B cell (primary cell): ENCODE data around the gene HMGN5. TPM values are rescaled to one million over a fixed set of nuclear protein-coding genes. Genes with fewer than 3 reads are reported as not detected.

Source experiments
- ATAC-seq: fragments of 200-7000 bp; cut with Tn5 transposase; one replicate; pipeline ENCODE4 v1.10.0; 2021; ENCODE audit warnings: low read depth, mild to moderate bottlenecking, moderate number of reproducible peaks, moderate library complexity
- CTCF ChIA-PET: fragments of 350-600 bp; sonication (Branson Sonifier 250); formaldehyde crosslinking; loops from one replicate; lab custom pipeline; 2021; ENCODE audit warnings: antibody characterized with exemption, inconsistent platforms; lab: Charles Lee
- POLR2A ChIA-PET: fragments of 350-600 bp; sonication (Branson Sonifier 250); formaldehyde crosslinking; loops from one replicate; lab custom pipeline; 2021; ENCODE audit warnings: antibody characterized with exemption; lab: Charles Lee
- DNase-seq: peaks from one replicate; pipeline ENCODE4 v3.0.0; 2013
- H2AFZ ChIP-seq: 2 replicates; pipeline ENCODE4 v1.6.1; 2012; ENCODE audit warnings: mild to moderate bottlenecking, low read depth, low read length; ENCODE audit not compliant: insufficient read depth, poor library complexity, severe bottlenecking
- H3K27ac ChIP-seq, 2 donors: 1 replicate in 1 of 2; 2 replicates in 1 of 2; pipeline ENCODE4 v1.5.1; 2012 to 2013; ENCODE audit warnings: low read length in 2 of 2, mild to moderate bottlenecking in 2 of 2, moderate library complexity in 1 of 2
- H3K27me3 ChIP-seq, 4 experiments: fragments of 200-600 bp in 1 of 4; sonication (generic) in 1 of 4; replicated peaks in 1 of 4; 1 replicate in 2 of 4; 2 replicates in 2 of 4; pipeline versions ENCODE4 v1.6.1 to v1.7.0; 2013 to 2016; ENCODE audit warnings: low read length in 3 of 4, mild to moderate bottlenecking in 2 of 4, mixed read lengths in 1 of 4, moderate library complexity in 1 of 4; ENCODE audit not compliant: insufficient read depth in 4 of 4, control insufficient read depth in 3 of 4; ENCODE audit errors: control extremely low read depth in 1 of 4
- H3K36me3 ChIP-seq, 2 experiments: replicated peaks in 1 of 2; 1 replicate in 1 of 2; 2 replicates in 1 of 2; pipeline versions ENCODE4 v1.6.1 to v1.7.1; 2013; ENCODE audit warnings: low read length in 1 of 2; ENCODE audit not compliant: insufficient read depth in 2 of 2, control insufficient read depth in 1 of 2; ENCODE audit errors: control extremely low read depth in 1 of 2, extremely low read depth in 1 of 2
- H3K4me1 ChIP-seq, 2 donors: fragments of 200-600 bp in 1 of 2; sonication (generic) in 1 of 2; 1 replicate in 1 of 2; 2 replicates in 1 of 2; pipeline versions ENCODE4 v1.5.1 to v1.6.1; 2013 to 2017; ENCODE audit warnings: low read length in 2 of 2; ENCODE audit not compliant: control insufficient read depth in 2 of 2, insufficient read depth in 2 of 2
- H3K4me2 ChIP-seq: replicated peaks from 2 replicates; pipeline ENCODE3; 2012; ENCODE audit warnings: mild to moderate bottlenecking, low read depth, low read length; ENCODE audit not compliant: poor library complexity, severe bottlenecking
- H3K4me3 ChIP-seq, 5 experiments: fragments of 200-600 bp in 1 of 5; sonication (generic) in 1 of 5; 1 replicate in 3 of 5; 2 replicates in 2 of 5; pipeline versions ENCODE4 v1.5.1 to v1.7.0; 2011 to 2016; ENCODE audit warnings: low read length in 4 of 5, mild to moderate bottlenecking in 4 of 5, low read depth in 2 of 5, control low read depth in 1 of 5, moderate library complexity in 1 of 5; ENCODE audit not compliant: insufficient read depth in 1 of 5; ENCODE audit errors: control extremely low read depth in 1 of 5, extremely low read depth in 1 of 5
- H3K79me2 ChIP-seq: fragments of 200-600 bp; sonication (generic); one replicate; pipeline ENCODE4 v1.6.0; 2016; ENCODE audit warnings: low read length; ENCODE audit not compliant: control insufficient read depth, insufficient read depth
- H3K9ac ChIP-seq: fragments of 200-600 bp; sonication (generic); 2 replicates; pipeline ENCODE4 v1.6.1; 2017; ENCODE audit warnings: mild to moderate bottlenecking, low read length, moderate library complexity
- H3K9me3 ChIP-seq, 3 donors: one replicate each; pipeline versions ENCODE4 v1.6.1 to v1.7.1; 2013; ENCODE audit warnings: low read length in 2 of 3; ENCODE audit not compliant: control insufficient read depth in 2 of 3, insufficient read depth in 1 of 3; ENCODE audit errors: control extremely low read depth in 1 of 3
- H4K20me1 ChIP-seq: 2 replicates; pipeline ENCODE4 v1.6.0; 2012; ENCODE audit warnings: mild to moderate bottlenecking, low read length; ENCODE audit not compliant: insufficient read depth, control insufficient read depth, poor library complexity, severe bottlenecking
- H3K27ac Mint-ChIP-seq: one replicate; pipeline ENCODE4 v1.8.0; 2021; ENCODE audit warnings: mixed read lengths
- H3K27me3 Mint-ChIP-seq: one replicate; pipeline ENCODE4 v1.8.0; 2021; ENCODE audit warnings: mixed read lengths
- H3K4me1 Mint-ChIP-seq: one replicate; pipeline ENCODE4 v1.8.0; 2021; ENCODE audit warnings: mixed read lengths
- H3K4me3 Mint-ChIP-seq: one replicate; pipeline ENCODE4 v1.8.0; 2021; ENCODE audit warnings: mixed read lengths
- H3K9me3 Mint-ChIP-seq: one replicate; pipeline ENCODE4 v1.8.0; 2022; ENCODE audit warnings: mixed read lengths; ENCODE audit not compliant: insufficient read depth
- CTCF ChIP-seq: fragments of 200-600 bp; IDR thresholded peaks from one replicate; pipeline ENCODE4 v1.8.0; 2022; ENCODE audit warnings: antibody characterized with exemption, mild to moderate bottlenecking
- EZH2 ChIP-seq: IDR thresholded peaks from 2 replicates; pipeline ENCODE4 v1.6.1; 2012; ENCODE audit warnings: borderline replicate concordance, low read depth, mild to moderate bottlenecking, moderate library complexity, low read length; ENCODE audit not compliant: insufficient read depth, poor library complexity, severe bottlenecking
- WGBS: methylation state at CpG from one replicate; pipeline ENCODE4 v1.1.5; 2013; ENCODE audit warnings: missing lambda C conversion rate; ENCODE audit not compliant: insufficient coverage; 5-methylcytosine and 5-hydroxymethylcytosine counted together
- intact Hi-C: fragments of 100-400 bp; cut with micrococcal nuclease; formaldehyde crosslinking; loops from one replicate; pipeline ENCODE4 v1.10.0; 2022
- polyA plus RNA-seq: library from polyadenylated mRNA; depleted of rRNA; stranded (reverse); fragments of >200 nt; gene quantifications from 2 replicates; pipeline ENCODE4 v1.2.3, GENCODE V29; 2012
- total RNA-seq, 2 donors: library from RNA; stranded (reverse); fragments of 120-200 nt in 1 of 2; gene quantifications; 1 replicate in 1 of 2; 2 replicates in 1 of 2; pipeline versions ENCODE4 v1.2.3 to v1.2.4, GENCODE V29; 2013 to 2022

The HMGN5 gene
- total and polyA plus RNA-seq, 2 donors (not counting 1 experiment from before 2014, with no cell fraction given): 0.16 to 0.37 TPM

- TF ChIP-seq EZH2: no peak
- no peak for TF ChIP-seq CTCF
- Histone ChIP-seq H2AFZ (no peak overlapping the region), H3K27ac (no peak overlapping the region), H3K4me1 (no peaks in the 10 kb centered on the region), H3K9ac (no peak overlapping the region), H3K36me3 (no peaks in the 10 kb centered on the region), H4K20me1 (no peaks in the 10 kb centered on the region), H3K27me3 (no peaks in the 10 kb centered on the region), H3K79me2 (no peaks in the 10 kb centered on the region), H3K4me2 (no peak overlapping the region), H3K9me3 (no peaks in the 10 kb centered on the region), H3K4me3 (no peak overlapping the region)
- H3K4me1 Mint-ChIP-seq: peaks cover 14% of the 10 kb centered on the region
- ATAC-seq: no peak
- H3K9me3 Mint-ChIP-seq: no peaks in the 10 kb centered on the region
- ChIA-PET CTCF (interaction anchor here (1.0 to 1.6 kb wide), 7 partner anchors 10 to 318 kb away, joined by 3 to 6 read pairs (median 4); no protein-coding TSS in a partner anchor), POLR2A (no interaction called here)
- intact Hi-C loops: loop anchor here (10.0 kb wide), 1 partner anchor 320 kb away; no protein-coding TSS in a partner anchor
- DNase-seq: no peak
- WGBS: no CpG with 5 or more reads among the region's 2 CpGs
- no peaks in the 10 kb centered on the region for H3K27me3 Mint-ChIP-seq
- no peak overlapping the region for H3K4me3 Mint-ChIP-seq
- no peak overlapping the region for H3K27ac Mint-ChIP-seq
Observed at GRCh38 chrX:81195259-81195658, 6.5 kb downstream of the HMGN5 start.

- no peak overlapping the region for H3K4me2 ChIP-seq
- DNase-seq (peak; percentile 34), ATAC-seq (peak; percentile 33)
- no peaks in the 10 kb centered on the region for H3K4me1 ChIP-seq
- H3K9ac ChIP-seq: no peak overlapping the region
- ChIA-PET POLR2A (no interaction called here), CTCF (interaction anchor here (1.0 to 2.4 kb wide), 4 partner anchors 9 to 203 kb away, joined by 3 to 26 read pairs (median 5); no protein-coding TSS in a partner anchor)
- no peaks in the 10 kb centered on the region for H3K79me2 ChIP-seq
- H3K27me3 Mint-ChIP-seq: no peaks in the 10 kb centered on the region
- H3K4me3 Mint-ChIP-seq: no peak overlapping the region
- no peaks in the 10 kb centered on the region for H3K9me3 ChIP-seq
- no peak overlapping the region for H2AFZ ChIP-seq
- H3K4me1 Mint-ChIP-seq: no peaks in the 10 kb centered on the region
- H3K9me3 Mint-ChIP-seq: no peaks in the 10 kb centered on the region
- H3K27ac Mint-ChIP-seq: no peak overlapping the region
- TF ChIP-seq EZH2 (no peak), CTCF (peak; percentile 57)
- intact Hi-C loops: loop anchor here (1.0 kb wide), 1 partner anchor 203 kb away; no protein-coding TSS in a partner anchor
- no peak overlapping the region for H3K27ac ChIP-seq
- WGBS: no CpG with 5 or more reads among the region's 1 CpG
- H3K4me3 ChIP-seq: no peak overlapping the region
- no peaks in the 10 kb centered on the region for H3K36me3 ChIP-seq
- H4K20me1 ChIP-seq: no peaks in the 10 kb centered on the region
- H3K27me3 ChIP-seq: no peaks in the 10 kb centered on the region
Observed at GRCh38 chrX:81174286-81174685, 27.4 kb downstream of the HMGN5 start.
